GM23248 (cell line): ENCODE data around the gene ARID1B. TPM values are rescaled to one million over a fixed set of nuclear protein-coding genes. Genes with fewer than 3 reads are reported as not detected.

Experiments
- DNase-seq: peaks from one replicate; pipeline ENCODE4 v3.0.0-alpha.2; 2015
- H2AFZ ChIP-seq: fragments of 200-600 bp; sonication (generic); 2 replicates; pipeline ENCODE4 v1.6.1; 2016; ENCODE audit warnings: antibody characterized with exemption
- H3F3A ChIP-seq: fragments of 200-600 bp; sonication (generic); 2 replicates; pipeline ENCODE4 v1.6.1; 2016; ENCODE audit warnings: mild to moderate bottlenecking, antibody characterized with exemption, mixed run types; ENCODE audit not compliant: insufficient read depth
- H3K27ac ChIP-seq: fragments of 200-600 bp; sonication (generic); 2 replicates; pipeline ENCODE4 v1.5.1; 2016; ENCODE audit warnings: mild to moderate bottlenecking
- H3K27me3 ChIP-seq: fragments of 200-600 bp; sonication (generic); replicated peaks from 2 replicates; pipeline ENCODE4 v1.6.1; 2016; ENCODE audit warnings: mild to moderate bottlenecking; ENCODE audit not compliant: insufficient read depth
- H3K36me3 ChIP-seq: fragments of 200-600 bp; sonication (generic); 2 replicates; pipeline ENCODE4 v1.6.1; 2016; ENCODE audit warnings: low read depth, mild to moderate bottlenecking
- H3K4me1 ChIP-seq: fragments of 200-600 bp; sonication (generic); 2 replicates; pipeline ENCODE4 v1.6.1; 2016; ENCODE audit warnings: mild to moderate bottlenecking; ENCODE audit not compliant: insufficient read depth
- H3K4me2 ChIP-seq: fragments of 200-600 bp; sonication (generic); one replicate; pipeline ENCODE4 v1.6.1; 2016; ENCODE audit warnings: mild to moderate bottlenecking; ENCODE audit not compliant: unreplicated experiment
- H3K4me3 ChIP-seq: fragments of 200-600 bp; sonication (generic); 2 replicates; pipeline ENCODE4 v1.5.1; 2016; ENCODE audit warnings: mild to moderate bottlenecking
- H3K79me2 ChIP-seq: fragments of 200-600 bp; sonication (generic); 2 replicates; pipeline ENCODE4 v1.6.1; 2016; ENCODE audit warnings: mild to moderate bottlenecking; ENCODE audit not compliant: insufficient read depth
- H3K9ac ChIP-seq: fragments of 200-600 bp; sonication (generic); 2 replicates; pipeline ENCODE4 v1.6.1; 2016; ENCODE audit warnings: mild to moderate bottlenecking
- H3K9me2 ChIP-seq: fragments of 200-600 bp; sonication (generic); 2 replicates; pipeline ENCODE4 v1.6.1; 2016; ENCODE audit warnings: mixed run types, mild to moderate bottlenecking, moderate library complexity; ENCODE audit not compliant: insufficient read depth
- H3K9me3 ChIP-seq: fragments of 200-600 bp; sonication (generic); one replicate; pipeline ENCODE4 v1.6.1; 2017; ENCODE audit warnings: low read depth
- H4K20me1 ChIP-seq: fragments of 200-600 bp; sonication (generic); 2 replicates; pipeline ENCODE4 v1.6.0; 2016; ENCODE audit not compliant: insufficient read depth
- EZH2 ChIP-seq: fragments of 200-600 bp; sonication (generic); IDR thresholded peaks from 2 replicates; pipeline ENCODE4 v1.6.1; 2018; ENCODE audit warnings: antibody characterized with exemption, mild to moderate bottlenecking; ENCODE audit not compliant: insufficient read depth, poor library complexity, severe bottlenecking
- EZH2phosphoT487 ChIP-seq: fragments of 200-600 bp; sonication (generic); IDR thresholded peaks from 2 replicates; pipeline ENCODE4 v1.6.1; 2018; ENCODE audit warnings: antibody characterized with exemption, moderate library complexity, mild to moderate bottlenecking, low read depth; ENCODE audit not compliant: insufficient read depth
- WGBS, 2 experiments: methylation state at CpG; one replicate each; pipeline ENCODE4 v1.1.6; 2015 to 2017; ENCODE audit warnings: low lambda C conversion rate in 2 of 2, low coverage in 1 of 2; ENCODE audit errors: missing lambda C conversion rate in 2 of 2; 5-methylcytosine and 5-hydroxymethylcytosine counted together
- in situ Hi-C: fragments of 300-500 bp; cut with MboI; formaldehyde crosslinking; loops from 2 replicates; pipeline ENCODE4 v1.15.0; 2020
- polyA plus RNA-seq: library from polyadenylated mRNA; unstranded; fragments of >200 nt; fragmentation: Nextera tagmentation; extraction: Ambion mirVana; gene quantifications from 2 replicates; pipeline ENCODE4 v1.2.1, GENCODE V29; 2016
- total RNA-seq: library from RNA; depleted of rRNA; stranded (reverse); fragments of >200 nt; shearing (Covaris generic); gene quantifications from 2 replicates; pipeline ENCODE4 v1.2.3, GENCODE V29; 2014

ARID1B gene
- total and polyA plus RNA-seq, 2 experiments from 2014 or later = 19.3 to 21.2 TPM

GRCh38 chr6:157248264-157248663 lies 471.1 kb downstream of the ARID1B start:
- Histone ChIP-seq H3K9ac (no peak overlapping the region), H3F3A (peaks cover 14% of the 10 kb centered on the region), H3K36me3 (no peaks in the 10 kb centered on the region), H3K27ac (no peak overlapping the region), H2AFZ (no peak overlapping the region), H3K79me2 (no peaks in the 10 kb centered on the region), H3K9me3 (no peaks in the 10 kb centered on the region), H3K4me1 (peaks cover 22% of the 10 kb centered on the region), H3K4me2 (no peak overlapping the region), H3K9me2 (no peaks in the 10 kb centered on the region), H3K4me3 (no peak overlapping the region), H4K20me1 (no peaks in the 10 kb centered on the region), H3K27me3 (no peaks in the 10 kb centered on the region)
- DNase-seq = no peak
- in situ Hi-C loops = no loop called here
- TF ChIP-seq EZH2 (no peak), EZH2phosphoT487 (no peak)
- WGBS, 2 experiments = 28 to 50% methylated on average over 1 of the region's 1 CpG

- Histone ChIP-seq H3K27me3 (no peaks in the 10 kb centered on the region), H3K9me2 (no peaks in the 10 kb centered on the region), H4K20me1 (no peaks in the 10 kb centered on the region), H3K9me3 (no peaks in the 10 kb centered on the region), H3K4me3 (no peak overlapping the region), H3K36me3 (no peaks in the 10 kb centered on the region), H3K4me1 (peaks cover 16% of the 10 kb centered on the region), H3F3A (peaks cover 5% of the 10 kb centered on the region), H3K4me2 (no peak overlapping the region), H3K79me2 (no peaks in the 10 kb centered on the region), H2AFZ (no peak overlapping the region), H3K9ac (no peak overlapping the region), H3K27ac (no peak overlapping the region)
- in situ Hi-C loops = no loop called here
- WGBS, 2 experiments = 42 to 48% methylated on average over 8 of the region's 8 CpGs
- TF ChIP-seq EZH2phosphoT487 (no peak), EZH2 (no peak)
- no peak for DNase-seq
Measured at GRCh38 chr6:157249826-157250225, 472.6 kb downstream of the ARID1B start.

- H3K79me2 ChIP-seq = no peaks in the 10 kb centered on the region
- H3K27ac ChIP-seq = no peak overlapping the region
- H3K4me3 ChIP-seq = no peak overlapping the region
- TF ChIP-seq EZH2 (no peak), EZH2phosphoT487 (no peak)
- H3K36me3 ChIP-seq = no peaks in the 10 kb centered on the region
- H4K20me1 ChIP-seq = no peaks in the 10 kb centered on the region
- no peaks in the 10 kb centered on the region for H3K9me3 ChIP-seq
- no peak overlapping the region for H3K9ac ChIP-seq
- no peak overlapping the region for H3K4me2 ChIP-seq
- no peaks in the 10 kb centered on the region for H3K9me2 ChIP-seq
- no peak overlapping the region for H2AFZ ChIP-seq
- no peaks in the 10 kb centered on the region for H3K27me3 ChIP-seq
- no peaks in the 10 kb centered on the region for H3F3A ChIP-seq
- in situ Hi-C loops = no loop called here
- no peak for DNase-seq
- no peaks in the 10 kb centered on the region for H3K4me1 ChIP-seq
- 74 to 78% methylated on average over 8 of the region's 8 CpGs for WGBS, 2 experiments
Measured at GRCh38 chr6:157251586-157252247, 474.5 kb downstream of the ARID1B start.

GRCh38 chr6:157253017-157253416 lies 475.8 kb downstream of the ARID1B start:
- no peaks in the 10 kb centered on the region for H3K79me2 ChIP-seq
- H3K4me3 ChIP-seq = no peak overlapping the region
- in situ Hi-C loops = no loop called here
- WGBS, 2 experiments = 67 to 68% methylated on average over 7 of the region's 7 CpGs
- TF ChIP-seq EZH2 = no peak
- TF ChIP-seq EZH2phosphoT487 = no peak
- no peaks in the 10 kb centered on the region for H3F3A ChIP-seq
- H3K36me3 ChIP-seq = no peaks in the 10 kb centered on the region
- no peaks in the 10 kb centered on the region for H4K20me1 ChIP-seq
- no peak overlapping the region for H3K4me2 ChIP-seq
- H3K27ac ChIP-seq = no peak overlapping the region
- no peaks in the 10 kb centered on the region for H3K9me3 ChIP-seq
- no peaks in the 10 kb centered on the region for H3K27me3 ChIP-seq
- H2AFZ ChIP-seq = no peak overlapping the region
- H3K9me2 ChIP-seq = no peaks in the 10 kb centered on the region
- H3K4me1 ChIP-seq = no peaks in the 10 kb centered on the region
- no peak overlapping the region for H3K9ac ChIP-seq
- DNase-seq = no peak
